T-cell (primary cell): ENCODE data around the gene RNF13. TPM values are rescaled to one million over a fixed set of nuclear protein-coding genes. Genes with fewer than 3 reads are reported as not detected.

Source experiments
- ATAC-seq, 4 experiments: fragments of 200-7000 bp in 3 of 4; fragments of 150-1000 bp in 1 of 4; cut with Tn5 transposase; replicated peaks in 1 of 4; 1 replicate in 3 of 4; 2 replicates in 1 of 4; pipeline ENCODE4 v1.10.0; 2021; ENCODE audit warnings: moderate library complexity in 3 of 4, mild to moderate bottlenecking in 2 of 4, moderate number of reproducible peaks in 1 of 4
- CTCF ChIA-PET, 2 donors: fragments of 300-600 bp; sonication (Branson Sonifier 250); formaldehyde crosslinking; loops; one replicate each; lab custom pipeline; 2022; ENCODE audit warnings: antibody characterized with exemption in 2 of 2; lab: Charles Lee
- POLR2A ChIA-PET, 2 donors: fragments of 300-600 bp; sonication (Branson Sonifier 250); formaldehyde crosslinking; loops; one replicate each; lab custom pipeline; 2022; ENCODE audit warnings: antibody characterized with exemption in 2 of 2; lab: Charles Lee
- DNase-seq, 35 experiments: peaks; one replicate each; pipeline versions ENCODE4 v3.0.0 to v3.0.0-alpha.2; 2013 to 2023
- H3K27ac ChIP-seq: one replicate; pipeline ENCODE4 v1.5.1; 2013; ENCODE audit warnings: low read length
- H3K27me3 ChIP-seq, 2 experiments: replicated peaks in 1 of 2; 1 replicate in 1 of 2; 2 replicates in 1 of 2; pipeline versions ENCODE4 v1.6.1 to v1.7.0; 2013; ENCODE audit warnings: low read length in 1 of 2, mixed read lengths in 1 of 2; ENCODE audit not compliant: control insufficient read depth in 2 of 2, insufficient read depth in 2 of 2; ENCODE audit errors: extremely low read depth in 1 of 2
- H3K36me3 ChIP-seq, 2 donors: 1 replicate in 1 of 2; 2 replicates in 1 of 2; pipeline versions ENCODE4 v1.6.1 to v1.7.0; 2013; ENCODE audit warnings: low read length in 1 of 2; ENCODE audit not compliant: control insufficient read depth in 2 of 2, insufficient read depth in 1 of 2; ENCODE audit errors: extremely low read depth in 1 of 2
- H3K4me1 ChIP-seq, 2 experiments: 1 replicate in 1 of 2; 2 replicates in 1 of 2; pipeline versions ENCODE4 v1.6.1 to v1.7.0; 2013; ENCODE audit warnings: low read length in 2 of 2, mixed read lengths in 1 of 2; ENCODE audit not compliant: insufficient read depth in 2 of 2, control insufficient read depth in 1 of 2; ENCODE audit errors: extremely low read depth in 1 of 2
- H3K4me3 ChIP-seq, 2 donors: 1 replicate in 1 of 2; 2 replicates in 1 of 2; pipeline versions ENCODE4 v1.5.1 to v1.7.0; 2013; ENCODE audit warnings: mild to moderate bottlenecking in 2 of 2, low read length in 1 of 2, moderate library complexity in 1 of 2; ENCODE audit not compliant: control insufficient read depth in 1 of 2; ENCODE audit errors: extremely low read depth in 1 of 2
- H3K9me3 ChIP-seq: 2 replicates; pipeline ENCODE4 v1.7.0; 2013
- H3K27ac Mint-ChIP-seq, 2 donors: one replicate each; pipeline ENCODE4 v1.8.0; 2020 to 2021; ENCODE audit warnings: mild to moderate bottlenecking in 2 of 2, mixed read lengths in 2 of 2
- H3K27me3 Mint-ChIP-seq, 2 donors: one replicate each; pipeline ENCODE4 v1.8.0; 2021 to 2022; ENCODE audit warnings: mixed read lengths in 2 of 2
- H3K36me3 Mint-ChIP-seq: one replicate; pipeline ENCODE4 v1.8.0; 2021; ENCODE audit warnings: mixed read lengths
- H3K4me1 Mint-ChIP-seq, 3 donors: one replicate each; pipeline ENCODE4 v1.8.0; 2020 to 2022; ENCODE audit warnings: mixed read lengths in 3 of 3, mild to moderate bottlenecking in 1 of 3
- H3K4me3 Mint-ChIP-seq, 3 donors: one replicate each; pipeline ENCODE4 v1.8.0; 2020 to 2022; ENCODE audit warnings: mild to moderate bottlenecking in 3 of 3, mixed read lengths in 3 of 3, moderate library complexity in 3 of 3
- H3K9me3 Mint-ChIP-seq, 3 donors: one replicate each; pipeline ENCODE4 v1.8.0; 2020 to 2022; ENCODE audit warnings: mixed read lengths in 3 of 3
- WGBS: methylation state at CpG from one replicate; pipeline ENCODE4 v1.1.5; 2013; ENCODE audit warnings: missing lambda C conversion rate; ENCODE audit not compliant: insufficient coverage; 5-methylcytosine and 5-hydroxymethylcytosine counted together
- total RNA-seq, 35 experiments: library from RNA in 6 of 35; stranded (reverse) in 6 of 35; fragments of 120-200 nt in 1 of 35; gene quantifications; one replicate each; pipeline versions ENCODE4 v1.2.1 to v1.2.4 and lab custom pipeline; 2013 to 2026

The RNF13 gene
- total RNA-seq, 5 donors from 2014 or later (not counting 1 experiment from before 2014, with no cell fraction given): 45.0 to 55.8 (median 54.8) TPM

DNA sequence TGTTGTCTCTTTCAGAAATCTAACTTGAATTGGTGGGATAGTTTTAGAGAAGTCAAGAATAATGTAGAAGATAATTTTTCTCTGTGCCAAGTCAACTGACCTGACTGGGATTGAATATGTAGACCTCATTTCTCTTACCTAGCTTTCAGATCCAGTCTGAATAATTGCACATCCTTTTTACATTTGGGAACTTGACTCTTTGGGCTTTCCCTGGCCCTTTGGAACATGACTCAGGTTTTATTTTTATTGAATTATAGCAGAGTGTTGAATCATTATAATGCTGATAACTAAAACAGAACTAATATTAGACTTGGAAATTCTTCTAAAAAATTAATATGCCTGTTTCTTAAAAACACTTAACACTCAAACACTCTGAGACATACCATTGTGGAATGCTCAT lies 81.2 kb downstream of the RNF13 start:
- Mint-ChIP-seq H3K36me3 (peaks cover 35% of the 10 kb centered on the region), H3K4me3 (no peak overlapping the region), H3K27me3 (no peaks in the 10 kb centered on the region), H3K27ac (no peak overlapping the region), H3K9me3 (no peaks in the 10 kb centered on the region), H3K4me1 (peaks cover 17 to 23% (median 21%) of the 10 kb centered on the region in 3 donors)
- Histone ChIP-seq H3K36me3 (peaks cover 0 to 14% of the 10 kb centered on the region in 2 donors), H3K27ac (no peak overlapping the region), H3K4me3 (no peak overlapping the region), H3K4me1 (no peaks in the 10 kb centered on the region), H3K9me3 (no peaks in the 10 kb centered on the region), H3K27me3 (no peaks in the 10 kb centered on the region)
- CTCF ChIA-PET: no interaction called here
- DNase-seq (no peak), ATAC-seq (no peak)
- POLR2A ChIA-PET: no interaction called here

DNA sequence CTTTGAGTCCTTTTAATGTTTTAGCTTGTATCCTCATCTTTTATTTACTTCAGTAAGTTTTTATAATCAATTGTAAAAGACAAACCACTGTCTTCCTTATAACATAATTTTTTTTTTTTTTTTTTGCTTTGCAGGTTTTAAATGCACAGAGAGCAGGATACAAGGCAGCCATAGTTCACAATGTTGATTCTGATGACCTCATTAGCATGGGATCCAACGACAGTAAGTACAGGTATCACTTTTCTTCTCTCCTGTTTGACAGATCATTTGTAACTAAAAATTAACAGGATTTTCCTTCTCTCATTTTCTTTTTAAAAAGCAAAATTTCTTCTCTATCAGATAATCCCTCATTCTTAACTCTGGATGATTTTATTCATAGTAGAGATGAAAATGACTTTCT lies 82.3 kb downstream of the RNF13 start:
- Mint-ChIP-seq H3K9me3 (no peaks in the 10 kb centered on the region), H3K4me3 (no peak overlapping the region), H3K36me3 (peaks cover 32% of the 10 kb centered on the region), H3K27ac (no peak overlapping the region), H3K4me1 (peaks cover 16 to 20% (median 17%) of the 10 kb centered on the region in 3 donors), H3K27me3 (no peaks in the 10 kb centered on the region)
- H3K4me1 ChIP-seq: no peaks in the 10 kb centered on the region
- CTCF ChIA-PET: interaction anchor here in 1 of 2 donors (0.6 to 0.9 kb wide), 2 partner anchors 13 to 108 kb away, joined by 3 to 6 read pairs; no protein-coding TSS in a partner anchor
- ATAC-seq (no peak), DNase-seq (no peak)
- no peaks in the 10 kb centered on the region for H3K9me3 ChIP-seq
- H3K27me3 ChIP-seq: no peaks in the 10 kb centered on the region
- H3K4me3 ChIP-seq: no peak overlapping the region
- WGBS: 100% methylated on average over 1 of the region's 1 CpG
- H3K27ac ChIP-seq: no peak overlapping the region
- POLR2A ChIA-PET: interaction anchor here in 1 of 2 donors (1.0 kb wide), 1 partner anchor 14 kb away, joined by 4 read pairs; no protein-coding TSS in a partner anchor
- peaks cover 0 to 14% of the 10 kb centered on the region in 2 donors for H3K36me3 ChIP-seq

- H3K36me3 Mint-ChIP-seq: peaks cover 28% of the 10 kb centered on the region
- no peak overlapping the region for H3K27ac ChIP-seq
- POLR2A ChIA-PET: interaction anchor here (0.7 to 1.0 kb wide), 2 partner anchors 14 to 39 kb away, joined by 4 read pairs; no protein-coding TSS in a partner anchor
Observed at GRCh38 chr3:149895769-149896168, 82.8 kb downstream of the RNF13 start.

DNA sequence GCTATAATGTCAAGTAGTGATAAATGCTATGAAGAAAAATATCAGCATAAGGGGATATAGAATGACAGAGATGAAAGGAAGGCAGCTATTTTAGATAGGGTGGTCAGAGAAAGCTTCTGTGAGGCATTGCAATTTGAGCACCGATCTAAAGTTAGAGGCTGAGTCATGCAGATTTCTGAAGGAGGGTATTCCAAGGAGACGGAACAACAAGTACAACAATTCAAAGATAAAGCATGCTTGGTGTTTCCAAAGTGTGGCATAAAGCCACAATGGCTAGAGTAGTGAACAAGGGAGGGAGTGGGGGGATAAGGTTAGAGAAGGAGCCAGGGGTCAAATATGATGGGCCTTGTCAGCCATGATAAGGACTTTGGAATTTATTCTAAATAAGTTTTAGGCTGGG lies 85.8 kb downstream of the RNF13 start:
- no peaks in the 10 kb centered on the region for H3K4me1 ChIP-seq
- H3K36me3 Mint-ChIP-seq: peaks cover 32% of the 10 kb centered on the region
- H3K4me3 ChIP-seq: no peak overlapping the region
- no peak overlapping the region for H3K4me3 Mint-ChIP-seq
- no peak overlapping the region for H3K27ac Mint-ChIP-seq
- no peaks in the 10 kb centered on the region for H3K27me3 Mint-ChIP-seq
- no peaks in the 10 kb centered on the region for H3K27me3 ChIP-seq
- ChIA-PET CTCF (no interaction called here), POLR2A (no interaction called here)
- no peaks in the 10 kb centered on the region for H3K9me3 ChIP-seq
- WGBS: 100% methylated on average over 2 of the region's 2 CpGs
- H3K4me1 Mint-ChIP-seq: peaks cover 4 to 10% (median 7%) of the 10 kb centered on the region in 3 donors
- no peaks in the 10 kb centered on the region for H3K9me3 Mint-ChIP-seq
- H3K27ac ChIP-seq: no peak overlapping the region
- H3K36me3 ChIP-seq: peaks cover 0 to 14% of the 10 kb centered on the region in 2 donors
- DNase-seq (no peak), ATAC-seq (no peak)

More at GRCh38 chr3:149895769-149896168, 82.8 kb downstream of the RNF13 start:
- Histone ChIP-seq H3K9me3 (no peaks in the 10 kb centered on the region), H3K4me3 (no peak overlapping the region), H3K36me3 (peaks cover 0 to 14% of the 10 kb centered on the region in 2 donors), H3K4me1 (no peaks in the 10 kb centered on the region), H3K27me3 (no peaks in the 10 kb centered on the region)
- Mint-ChIP-seq H3K9me3 (no peaks in the 10 kb centered on the region), H3K27me3 (no peaks in the 10 kb centered on the region), H3K4me3 (no peak overlapping the region), H3K27ac (no peak overlapping the region), H3K4me1 (peaks cover 12 to 17% (median 13%) of the 10 kb centered on the region in 3 donors)
- ATAC-seq (no peak), DNase-seq (no peak)
- no CpG with 5 or more reads among the region's 2 CpGs for WGBS
- CTCF ChIA-PET: interaction anchor here in 1 of 2 donors (0.9 kb wide), 1 partner anchor 13 kb away, joined by 3 read pairs; no protein-coding TSS in a partner anchor

GRCh38 chr3:149900322-149900721 lies 87.3 kb downstream of the RNF13 start:
- H3K36me3 Mint-ChIP-seq: peaks cover 39% of the 10 kb centered on the region
- no peak for DNase-seq
- POLR2A ChIA-PET: no interaction called here
- no peak overlapping the region for H3K27ac Mint-ChIP-seq
- Histone ChIP-seq H3K27ac (no peak overlapping the region), H3K4me1 (no peaks in the 10 kb centered on the region), H3K36me3 (peaks cover 0 to 12% of the 10 kb centered on the region in 2 donors), H3K4me3 (no peak overlapping the region), H3K27me3 (no peaks in the 10 kb centered on the region), H3K9me3 (no peaks in the 10 kb centered on the region)
- H3K9me3 Mint-ChIP-seq: no peaks in the 10 kb centered on the region
- no peaks in the 10 kb centered on the region for H3K27me3 Mint-ChIP-seq
- no peak overlapping the region for H3K4me3 Mint-ChIP-seq
- ATAC-seq: no peak
- CTCF ChIA-PET: interaction anchor here (0.6 to 1.2 kb wide), 5 partner anchors 9 to 1036 kb away, joined by 3 to 5 read pairs (median 3); no protein-coding TSS in a partner anchor
- H3K4me1 Mint-ChIP-seq: peaks cover 4 to 10% (median 7%) of the 10 kb centered on the region in 3 donors

DNA sequence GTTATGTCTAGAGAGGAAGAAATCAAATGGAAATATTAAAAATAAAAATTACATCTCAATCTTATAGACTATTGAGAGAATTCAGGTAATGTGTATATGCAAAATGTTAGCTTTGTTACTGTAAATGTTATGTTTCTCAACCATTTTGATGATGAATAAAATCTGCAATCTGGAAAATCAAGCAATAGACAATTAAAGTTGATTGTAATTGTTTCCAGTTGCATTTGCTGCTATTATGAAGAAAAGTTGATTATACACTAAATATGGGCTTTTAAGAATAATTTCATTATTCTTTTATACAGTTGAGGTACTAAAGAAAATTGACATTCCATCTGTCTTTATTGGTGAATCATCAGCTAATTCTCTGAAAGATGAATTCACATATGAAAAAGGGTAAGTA lies 88.8 kb downstream of the RNF13 start:
- DNase-seq: no peak
- H3K27ac Mint-ChIP-seq: no peak overlapping the region
- no peaks in the 10 kb centered on the region for H3K27me3 ChIP-seq
- H3K9me3 Mint-ChIP-seq: no peaks in the 10 kb centered on the region
- H3K27me3 Mint-ChIP-seq: no peaks in the 10 kb centered on the region
- ChIA-PET CTCF (no interaction called here), POLR2A (interaction anchor here in 1 of 2 donors (0.7 kb wide), 1 partner anchor 759 kb away, joined by 3 read pairs; no protein-coding TSS in a partner anchor)
- H3K4me1 Mint-ChIP-seq: peaks cover 4 to 10% (median 7%) of the 10 kb centered on the region in 3 donors
- no peak overlapping the region for H3K4me3 ChIP-seq
- H3K4me3 Mint-ChIP-seq: no peak overlapping the region
- H3K27ac ChIP-seq: no peak overlapping the region
- H3K36me3 Mint-ChIP-seq: peaks cover 41% of the 10 kb centered on the region
- H3K36me3 ChIP-seq: peaks cover 0 to 14% of the 10 kb centered on the region in 2 donors
- no peak for ATAC-seq
- H3K4me1 ChIP-seq: no peaks in the 10 kb centered on the region
- H3K9me3 ChIP-seq: no peaks in the 10 kb centered on the region
